Large intestine (tissue), 3 donors: Measurements from ENCODE around the gene CD19. TPM values are rescaled to one million over a fixed set of nuclear protein-coding genes. Genes with fewer than 3 reads are reported as not detected.
A peak's percentile ranks its signal among the peaks of the same experiment; 100 is the strongest.
"Not testable (repeated sequence)": the region's sequence is repeated elsewhere in the genome, so short reads cannot be mapped to it uniquely, and the experiment has no call there.

Source experiments
- DNase-seq, 2 donors: peaks; one replicate each; pipeline versions ENCODE4 v3.0.0 to v3.0.0-alpha.2; 2013
- H3K27ac ChIP-seq: one replicate; pipeline ENCODE4 v1.5.1; 2013; ENCODE audit warnings: low read length
- H3K27me3 ChIP-seq: 2 replicates; pipeline ENCODE4 v1.6.1; 2013; ENCODE audit warnings: low read length; ENCODE audit not compliant: control insufficient read depth, insufficient read depth
- H3K36me3 ChIP-seq: 2 replicates; pipeline ENCODE4 v1.6.1; 2013; ENCODE audit warnings: low read length; ENCODE audit not compliant: control insufficient read depth, insufficient read depth
- H3K4me1 ChIP-seq: one replicate; pipeline ENCODE4 v1.6.1; 2013; ENCODE audit warnings: low read length; ENCODE audit not compliant: control insufficient read depth, insufficient read depth
- H3K4me3 ChIP-seq: one replicate; pipeline ENCODE4 v1.5.1; 2013; ENCODE audit warnings: low read length
- H3K9me3 ChIP-seq: one replicate; pipeline ENCODE4 v1.6.1; 2013; ENCODE audit warnings: mild to moderate bottlenecking, low read depth, low read length, moderate library complexity; ENCODE audit not compliant: control insufficient read depth
- WGBS: methylation state at CpG from one replicate; pipeline ENCODE4 v1.1.5; 2013; ENCODE audit warnings: low lambda C conversion rate; ENCODE audit not compliant: insufficient coverage; 5-methylcytosine and 5-hydroxymethylcytosine counted together
- polyA plus RNA-seq: library from polyadenylated mRNA; unstranded; fragments of 120-200 nt; gene quantifications from one replicate; pipeline ENCODE4 v1.2.1, GENCODE V29; 2013

Gene CD19
- polyA plus RNA-seq, 1 donor, result 1.0 TPM

DNA sequence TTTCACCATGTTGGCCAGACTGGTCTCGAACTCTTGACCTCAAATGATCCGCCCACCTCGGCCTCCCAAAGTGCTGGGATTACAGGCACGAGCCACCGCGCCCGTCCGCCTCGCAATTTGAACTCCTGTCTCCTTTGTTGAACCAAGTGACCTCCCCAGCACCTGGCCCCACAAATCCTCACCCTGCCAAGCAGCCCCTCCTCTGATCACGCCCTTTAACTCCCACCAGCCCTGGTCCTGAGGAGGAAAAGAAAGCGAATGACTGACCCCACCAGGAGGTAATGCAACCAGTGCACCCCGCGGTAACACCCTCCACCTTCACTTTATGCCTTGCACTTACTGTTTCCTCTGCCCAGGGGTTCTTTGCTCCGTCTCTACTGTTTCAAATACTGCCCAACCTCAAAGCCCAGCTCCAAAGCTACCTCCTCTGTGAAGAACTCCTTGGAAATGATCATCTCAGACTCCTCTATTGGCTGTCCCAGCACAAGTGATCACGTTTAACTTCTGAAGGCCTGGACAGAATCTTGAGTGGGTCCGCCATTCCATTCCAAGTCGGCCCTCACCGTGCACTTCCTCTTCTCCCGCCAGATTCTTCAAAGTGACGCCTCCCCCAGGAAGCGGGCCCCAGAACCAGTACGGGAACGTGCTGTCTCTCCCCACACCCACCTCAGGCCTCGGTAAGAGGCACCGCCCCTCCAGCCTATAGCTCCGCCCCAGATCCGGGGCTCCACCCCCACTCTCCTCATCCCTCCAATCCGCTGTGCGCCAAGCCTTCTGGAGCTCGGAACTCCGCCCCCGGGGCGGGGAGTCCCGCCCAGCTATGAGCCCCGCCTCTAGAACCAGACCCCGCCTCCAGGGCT, 4.4 kb downstream of the CD19 start:
- Histone ChIP-seq H3K9me3 (peaks cover 6% of the 10 kb centered on the region), H3K36me3 (no peaks in the 10 kb centered on the region), H3K4me1 (peaks cover 10% of the 10 kb centered on the region), H3K4me3 (peak overlapping the region; percentile 39), H3K27ac (no peak overlapping the region), H3K27me3 (no peaks in the 10 kb centered on the region)
- 20% methylated on average over 1 of the region's 36 CpGs for WGBS
- peak; percentile 93 to 95 for DNase-seq

DNA sequence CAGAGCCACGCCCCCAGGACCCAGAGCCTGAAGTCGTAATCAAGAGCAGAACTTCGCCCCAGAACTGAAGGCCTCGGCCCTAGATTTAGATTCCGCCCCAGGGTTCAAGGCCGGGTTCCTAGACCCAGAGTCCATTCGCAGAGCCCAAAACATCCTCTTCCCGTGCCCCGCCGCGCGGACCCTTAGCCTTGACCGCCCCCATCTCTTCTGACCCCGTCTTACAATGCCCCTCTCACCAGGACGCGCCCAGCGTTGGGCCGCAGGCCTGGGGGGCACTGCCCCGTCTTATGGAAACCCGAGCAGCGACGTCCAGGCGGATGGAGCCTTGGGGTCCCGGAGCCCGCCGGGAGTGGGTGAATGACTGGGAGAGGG, 5.0 kb downstream of the CD19 start:
- no peaks in the 10 kb centered on the region for H3K36me3 ChIP-seq
- no peak for DNase-seq
- WGBS, result 73% methylated on average over 3 of the region's 26 CpGs
- peak overlapping the region; percentile 38 for H3K27ac ChIP-seq
- peaks cover 10% of the 10 kb centered on the region for H3K4me1 ChIP-seq
- peaks cover 6% of the 10 kb centered on the region for H3K9me3 ChIP-seq
- no peak overlapping the region for H3K4me3 ChIP-seq
- no peaks in the 10 kb centered on the region for H3K27me3 ChIP-seq

DNA sequence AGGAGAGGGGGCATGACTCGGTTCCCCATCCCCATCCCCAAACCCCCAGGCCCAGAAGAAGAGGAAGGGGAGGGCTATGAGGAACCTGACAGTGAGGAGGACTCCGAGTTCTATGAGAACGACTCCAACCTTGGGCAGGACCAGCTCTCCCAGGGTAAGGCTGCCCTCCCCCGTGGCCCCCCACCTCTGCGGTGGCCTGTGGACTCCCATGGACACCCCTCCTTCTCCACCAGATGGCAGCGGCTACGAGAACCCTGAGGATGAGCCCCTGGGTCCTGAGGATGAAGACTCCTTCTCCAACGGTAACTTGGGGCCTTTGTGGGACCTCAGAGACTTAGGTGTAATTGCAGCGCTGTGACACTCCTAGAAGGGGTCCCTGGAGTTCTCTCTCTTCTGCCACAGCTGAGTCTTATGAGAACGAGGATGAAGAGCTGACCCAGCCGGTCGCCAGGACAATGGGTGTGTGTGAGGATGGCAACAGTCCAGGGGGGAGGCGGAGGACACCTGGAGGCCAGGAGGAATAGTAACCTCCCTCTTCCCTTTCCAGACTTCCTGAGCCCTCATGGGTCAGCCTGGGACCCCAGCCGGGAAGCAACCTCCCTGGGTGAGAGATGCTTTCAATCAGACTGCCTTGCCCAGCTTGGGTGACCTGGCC, 5.6 kb downstream of the CD19 start:
- Histone ChIP-seq H3K4me1 (peaks cover 10% of the 10 kb centered on the region), H3K27ac (no peak overlapping the region), H3K9me3 (peaks cover 6% of the 10 kb centered on the region), H3K36me3 (no peaks in the 10 kb centered on the region), H3K4me3 (no peak overlapping the region), H3K27me3 (no peaks in the 10 kb centered on the region)
- DNase-seq, result no peak
- no CpG with 5 or more reads among the region's 14 CpGs for WGBS

DNA sequence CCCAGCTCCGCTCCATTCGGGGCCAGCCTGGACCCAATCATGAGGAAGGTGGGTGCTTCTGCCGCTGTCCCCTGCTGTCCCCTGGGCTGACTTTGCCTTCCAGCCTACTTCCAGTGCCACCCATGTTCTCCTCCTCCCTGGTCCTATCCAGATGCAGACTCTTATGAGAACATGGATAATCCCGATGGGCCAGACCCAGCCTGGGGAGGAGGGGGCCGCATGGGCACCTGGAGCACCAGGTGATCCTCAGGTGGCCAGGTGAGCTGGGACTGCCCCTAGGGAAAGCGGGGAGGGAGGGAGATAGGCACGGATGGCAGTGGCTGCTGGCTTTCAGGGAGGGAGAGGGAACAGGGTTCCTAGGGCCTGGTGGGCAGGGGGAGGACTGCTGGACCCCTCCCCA, 7.0 kb downstream of the CD19 start:
- peaks cover 10% of the 10 kb centered on the region for H3K4me1 ChIP-seq
- WGBS, result no CpG with 5 or more reads among the region's 7 CpGs
- DNase-seq, result no peak
- peaks cover 6% of the 10 kb centered on the region for H3K9me3 ChIP-seq
- no peaks in the 10 kb centered on the region for H3K27me3 ChIP-seq
- no peak overlapping the region for H3K27ac ChIP-seq
- no peaks in the 10 kb centered on the region for H3K36me3 ChIP-seq
- no peak overlapping the region for H3K4me3 ChIP-seq

DNA sequence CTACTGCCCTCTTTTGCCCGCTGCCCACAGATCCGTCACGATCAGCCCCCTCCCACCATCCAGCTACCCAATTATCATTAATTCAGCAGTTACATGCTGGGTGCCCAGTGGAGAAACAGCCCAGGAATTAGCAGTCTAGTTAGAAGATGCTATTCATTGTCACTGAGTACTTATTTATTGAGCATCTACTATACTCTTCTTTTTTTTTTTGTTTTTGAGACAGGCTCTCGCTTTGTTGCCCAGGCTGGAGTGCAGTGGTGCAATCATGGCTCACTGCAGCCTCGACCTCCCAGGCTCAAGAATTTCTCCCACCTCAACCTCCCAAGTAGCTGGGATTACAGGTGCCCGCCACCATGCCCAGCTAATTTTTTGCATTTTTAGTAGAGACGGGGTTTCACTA, 8.1 kb downstream of the CD19 start:
- not testable (repeated sequence) for H3K9me3 ChIP-seq, H3K27ac ChIP-seq, DNase-seq, H3K27me3 ChIP-seq, H3K4me3 ChIP-seq, H3K4me1 ChIP-seq, H3K36me3 ChIP-seq
- no CpG with 5 or more reads among the region's 7 CpGs for WGBS

DNA sequence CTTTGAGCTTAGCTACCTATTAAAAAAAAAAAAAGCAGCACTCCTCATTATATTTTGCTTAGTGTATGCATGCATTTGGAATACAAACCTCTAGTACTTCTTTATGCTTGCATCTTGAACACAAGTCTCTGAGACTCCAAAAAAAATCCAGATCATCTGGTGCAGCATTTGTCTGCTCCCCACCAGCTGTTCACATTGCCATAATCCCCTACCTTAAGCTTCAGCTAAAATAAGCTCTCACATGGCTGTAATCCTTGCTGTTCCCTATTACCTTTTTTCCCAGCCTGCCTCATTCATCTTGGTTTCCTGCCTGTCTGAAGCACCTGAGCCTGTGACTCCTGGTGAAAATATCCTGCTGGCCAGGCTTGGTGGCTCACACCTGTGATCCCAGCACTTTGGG, 11.5 kb downstream of the CD19 start:
- no peak overlapping the region for H3K27ac ChIP-seq
- H3K36me3 ChIP-seq, result no peaks in the 10 kb centered on the region
- no peak for DNase-seq
- H3K27me3 ChIP-seq, result no peaks in the 10 kb centered on the region
- H3K4me3 ChIP-seq, result no peak overlapping the region
- no peaks in the 10 kb centered on the region for H3K9me3 ChIP-seq
- H3K4me1 ChIP-seq, result peaks cover 6% of the 10 kb centered on the region

DNA sequence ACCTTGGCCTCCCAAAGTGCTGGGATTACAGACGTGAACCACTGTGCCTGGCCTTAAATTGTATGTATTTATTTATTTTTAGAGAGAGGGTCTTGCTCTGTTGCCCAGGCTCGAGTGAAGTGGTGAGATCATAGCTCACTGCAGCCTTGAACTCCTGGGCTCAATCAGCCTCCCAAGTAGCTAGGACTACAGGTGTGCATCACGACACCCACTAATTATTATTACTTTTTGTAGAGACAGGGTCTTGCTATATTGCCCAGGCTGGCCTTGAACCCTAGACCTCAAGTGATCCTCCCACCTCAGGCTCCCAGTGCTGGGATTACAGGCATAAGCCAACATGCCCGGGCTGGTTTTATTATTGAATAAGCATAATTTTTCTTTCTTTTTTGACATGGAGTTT, 14.9 kb downstream of the CD19 start:
- Histone ChIP-seq H3K27me3 (no peaks in the 10 kb centered on the region), H3K27ac (no peak overlapping the region), H3K36me3 (no peaks in the 10 kb centered on the region), H3K4me1 (peaks cover 11% of the 10 kb centered on the region), H3K9me3 (no peaks in the 10 kb centered on the region), H3K4me3 (no peak overlapping the region)
- WGBS, result 100% methylated on average over 1 of the region's 4 CpGs
- DNase-seq, result no peak

DNA sequence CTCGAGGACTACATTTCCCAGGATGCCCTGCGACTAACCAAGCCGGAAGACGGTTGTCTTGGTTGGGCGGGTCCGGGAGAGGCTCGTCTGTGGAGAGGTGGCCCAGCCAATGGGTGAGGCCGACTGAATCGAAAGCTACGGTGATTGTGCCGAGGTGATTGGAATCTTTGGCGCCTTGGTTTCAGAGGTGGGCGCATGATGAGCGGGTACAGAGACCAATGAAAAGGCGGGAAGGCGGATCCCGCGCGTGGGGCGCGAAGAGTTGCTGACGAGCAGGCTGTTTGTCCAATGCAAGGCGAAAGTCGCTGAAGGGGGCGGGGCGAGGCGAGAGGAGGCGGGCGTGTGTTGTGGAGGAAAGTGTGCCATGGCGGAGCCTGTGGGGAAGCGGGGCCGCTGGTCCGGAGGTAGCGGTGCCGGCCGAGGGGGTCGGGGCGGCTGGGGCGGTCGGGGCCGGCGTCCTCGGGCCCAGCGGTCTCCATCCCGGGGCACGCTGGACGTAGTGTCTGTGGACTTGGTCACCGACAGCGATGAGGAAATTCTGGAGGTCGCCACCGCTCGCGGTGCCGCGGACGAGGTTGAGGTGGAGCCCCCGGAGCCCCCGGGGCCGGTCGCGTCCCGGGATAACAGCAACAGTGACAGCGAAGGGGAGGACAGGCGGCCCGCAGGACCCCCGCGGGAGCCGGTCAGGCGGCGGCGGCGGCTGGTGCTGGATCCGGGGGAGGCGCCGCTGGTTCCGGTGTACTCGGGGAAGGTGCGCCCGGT, 19.1 kb downstream of the CD19 start, which contains the start of gene NFATC2IP:
TSS of gene NFATC2IP (plus strand) at position 290 of the 762 bp plus-strand sequence. CDS start at position 365, 75 bp downstream.
- Histone ChIP-seq H3K27me3 (no peaks in the 10 kb centered on the region), H3K9me3 (no peaks in the 10 kb centered on the region), H3K36me3 (peaks cover 26% of the 10 kb centered on the region), H3K4me1 (peaks cover 13% of the 10 kb centered on the region), H3K4me3 (peak within 1 kb of the TSS; percentile 77), H3K27ac (peak within 1 kb of the TSS; percentile 45)
- no CpG with 5 or more reads among the region's 79 CpGs for WGBS
- peak; percentile 100 for DNase-seq

DNA sequence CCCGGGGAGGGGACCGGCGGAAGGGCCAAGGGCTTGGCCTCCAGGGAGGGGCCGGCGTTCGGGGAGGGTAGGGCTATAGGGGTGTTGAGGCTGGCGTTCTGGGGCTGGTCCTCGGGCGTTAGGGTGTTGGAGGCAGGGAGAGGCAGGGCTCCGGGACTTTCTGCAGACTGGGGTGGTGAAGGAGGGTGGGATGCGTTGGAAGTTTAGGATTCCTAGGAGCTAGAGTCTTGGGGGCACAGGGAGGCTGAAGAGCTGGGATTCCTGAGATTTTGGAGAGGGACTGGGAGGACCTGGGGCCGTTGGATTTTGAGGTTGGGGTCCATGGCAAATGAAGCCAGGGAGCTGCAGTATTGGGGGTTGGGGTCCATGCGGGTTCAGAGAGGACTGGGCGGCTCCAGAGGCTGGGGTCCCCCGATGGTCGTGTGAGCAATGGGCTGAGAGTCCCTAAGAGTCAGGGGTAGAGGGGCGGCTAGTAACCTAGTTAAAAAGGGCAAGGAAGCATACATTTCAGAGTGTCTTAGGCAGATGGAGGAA, 19.7 kb downstream of the CD19 start:
- no peak for DNase-seq
- WGBS, result no CpG with 5 or more reads among the region's 17 CpGs
- H3K27ac ChIP-seq, result no peak overlapping the region

DNA sequence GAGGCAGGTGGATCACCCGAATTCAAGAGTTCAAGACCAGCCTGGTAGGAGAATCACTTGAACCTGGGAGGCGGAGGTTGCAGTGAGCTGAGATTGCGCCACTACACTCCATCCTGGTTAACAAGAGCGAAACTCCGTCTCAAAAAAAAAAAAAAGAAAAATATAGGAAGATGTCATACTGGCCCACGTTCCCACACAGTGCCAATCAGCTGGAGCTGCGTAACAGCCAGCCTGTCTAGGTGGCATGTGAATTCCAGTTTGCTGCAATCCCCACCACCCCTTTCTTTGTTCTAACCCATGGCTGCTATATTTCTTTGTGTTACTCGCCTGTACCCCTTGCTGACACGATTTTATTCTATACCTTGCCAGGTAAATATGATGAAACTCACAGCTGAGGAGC, 26.4 kb downstream of the CD19 start:
- H3K4me3 ChIP-seq, result no peak overlapping the region
- no peak overlapping the region for H3K27ac ChIP-seq
- H3K36me3 ChIP-seq, result peaks cover 79% of the 10 kb centered on the region
- no CpG with 5 or more reads among the region's 9 CpGs for WGBS
- H3K27me3 ChIP-seq, result no peaks in the 10 kb centered on the region
- DNase-seq, result no peak
- H3K9me3 ChIP-seq, result no peaks in the 10 kb centered on the region
- H3K4me1 ChIP-seq, result no peaks in the 10 kb centered on the region

More for the DNA sequence above, 19.7 kb downstream of the CD19 start:
- peaks cover 33% of the 10 kb centered on the region for H3K36me3 ChIP-seq
- H3K4me1 ChIP-seq, result peaks cover 13% of the 10 kb centered on the region
- no peaks in the 10 kb centered on the region for H3K9me3 ChIP-seq
- H3K27me3 ChIP-seq, result no peaks in the 10 kb centered on the region
- H3K4me3 ChIP-seq, result peak overlapping the region; percentile 77
